Measurements from ENCODE around the gene CYLD. TPM values are rescaled to one million over a fixed set of nuclear protein-coding genes. Genes with fewer than 3 reads are reported as not detected.

The CYLD gene
- total and polyA plus RNA-seq, 10 of the 15 experiments (the other 5 are each of a cell fraction or from before 2014, with no cell fraction given) = 19.2 to 106 (median 46.1) TPM

GRCh38 chr16:50724306-50724705 lies 17.6 kb upstream of the CYLD start (continued):
- TF ChIP-seq SUPT20H (IDR thresholded peaks at IDR 0.05; ENCODE audit: borderline replicate concordance, control insufficient read depth, low read depth, low read length) (no peak), ZBTB4 (CRISPR knock-in tag; IDR thresholded peaks at IDR 0.05) (no peak), KAT2A (conservative IDR thresholded peaks at IDR 0.05; ENCODE audit: control insufficient read depth, low read depth, low read length) (no peak), CHD2 (IDR thresholded peaks at IDR 0.05; ENCODE audit: borderline replicate concordance, low read depth, low read length) (no peak), PML (IDR thresholded peaks at IDR 0.05; ENCODE audit: low read length) (0 out of 2 replicates have a peak, but pooled peaks have one; percentile 30), YBX1 (IDR thresholded peaks at IDR 0.05) (no peak), SKIL (IDR thresholded peaks at IDR 0.05; ENCODE audit: low read depth, poor library complexity, severe bottlenecking) (no peak), BRCA1 (IDR thresholded peaks at IDR 0.05; ENCODE audit: low read depth, low read length) (no peak)
